ENCODE results near the gene AP5S1. TPM values are rescaled to one million over a fixed set of nuclear protein-coding genes. Genes with fewer than 3 reads are reported as not detected.
A peak's percentile ranks its signal among the peaks of the same experiment; 100 is the strongest.

Gene AP5S1
- polyA plus RNA-seq, 1 donor (not counting 4 experiments of a cell fraction or from before 2014, with no cell fraction given), result 5.2 TPM

- H3K4me1 ChIP-seq (ENCODE audit: control insufficient read depth, extremely low read depth, insufficient read depth, low read length), result peaks cover 31% of the 10 kb centered on the region
- FAIRE-seq, result no peak
Observed at GRCh38 chr20:3786665-3787323, 33.6 kb upstream of the AP5S1 start, which contains the start of gene CENPB. Gene CENPB, minus strand, starts transcription at chr20:3786740. Its CDS starts 257 bp downstream, at chr20:3786483.

GRCh38 chr20:3787324-3788014, 32.9 kb upstream of the AP5S1 start:
- Histone ChIP-seq H3K9me3 (ENCODE audit: control insufficient read depth, low read depth, low read length) (no peaks in the 10 kb centered on the region), H3K27me3 (ENCODE audit: control insufficient read depth, extremely low read depth, insufficient read depth, low read length) (no peaks in the 10 kb centered on the region), H3K36me3 (ENCODE audit: control insufficient read depth in 2 of 2, extremely low read depth in 1 of 2, insufficient read depth in 2 of 2, low read length in 2 of 2) (peaks cover 0 to 9% of the 10 kb centered on the region in 2 experiments), H3K79me2 (ENCODE audit: control insufficient read depth, insufficient read depth, low read length) (peaks cover 31% of the 10 kb centered on the region), H2AFZ (ENCODE audit: control insufficient read depth, low read length) (no peak overlapping the region), H3K27ac (ENCODE audit: control insufficient read depth, insufficient read depth, low read length) (no peak overlapping the region), H3K4me3 (ENCODE audit: control insufficient read depth in 2 of 3, extremely low read depth in 1 of 3, insufficient read depth in 2 of 3, low read depth in 1 of 3, low read length in 3 of 3) (peak overlapping the region in 2 of 3 experiments; percentile 3 to 5), H4K20me1 (ENCODE audit: control insufficient read depth, extremely low read depth, insufficient read depth, low read length) (peaks cover 17% of the 10 kb centered on the region), H3K4me1 (ENCODE audit: control insufficient read depth, extremely low read depth, insufficient read depth, low read length) (peaks cover 28% of the 10 kb centered on the region), H3K4me2 (ENCODE audit: control insufficient read depth, extremely low read depth, insufficient read depth, low read depth, low read length) (peak overlapping the region; percentile 26), H3K9ac (ENCODE audit: control insufficient read depth, extremely low read depth, insufficient read depth, low read length) (no peak overlapping the region), H3K9me1 (ENCODE audit: control insufficient read depth, extremely low read depth, insufficient read depth, low read length) (peaks cover 4% of the 10 kb centered on the region)
- TF ChIP-seq EZH2 (IDR thresholded peaks at IDR 0.05; ENCODE audit: low read length), result no peak
- TF ChIP-seq CTCF (optimal IDR thresholded peaks at IDR 0.05 in 1 of 3, IDR thresholded peaks at IDR 0.05 in 1 of 3, conservative IDR thresholded peaks at IDR 0.05 in 1 of 3; ENCODE audit: extremely low read depth in 1 of 3, insufficient read depth in 2 of 3, low read length in 3 of 3), result no peak
- dilution Hi-C loops (cut with MboI; ENCODE audit: extremely low pct_ligation_motif_present, low sequenced_read_pairs), result no loop called here
- DNase-seq (ENCODE audit: low read depth, low spot score), result no peak
- FAIRE-seq, result no peak

More at GRCh38 chr20:3786665-3787323, 33.6 kb upstream of the AP5S1 start, which contains the start of gene CENPB:
- peak within 1 kb of the TSS; percentile 91 for H3K4me2 ChIP-seq (ENCODE audit: control insufficient read depth, extremely low read depth, insufficient read depth, low read depth, low read length)
- H3K9ac ChIP-seq (ENCODE audit: control insufficient read depth, extremely low read depth, insufficient read depth, low read length), result peak within 1 kb of the TSS; percentile 77
- peak; percentile 44 to 94 (median 55) for TF ChIP-seq CTCF (optimal IDR thresholded peaks at IDR 0.05 in 1 of 3, IDR thresholded peaks at IDR 0.05 in 1 of 3, conservative IDR thresholded peaks at IDR 0.05 in 1 of 3; ENCODE audit: extremely low read depth in 1 of 3, insufficient read depth in 2 of 3, low read length in 3 of 3)
- no peak for TF ChIP-seq EZH2 (IDR thresholded peaks at IDR 0.05; ENCODE audit: low read length)
- no peaks in the 10 kb centered on the region for H3K27me3 ChIP-seq (ENCODE audit: control insufficient read depth, extremely low read depth, insufficient read depth, low read length)
- peak within 1 kb of the TSS; percentile 40 for H3K27ac ChIP-seq (ENCODE audit: control insufficient read depth, insufficient read depth, low read length)
- H3K79me2 ChIP-seq (ENCODE audit: control insufficient read depth, insufficient read depth, low read length), result peaks cover 31% of the 10 kb centered on the region
- H3K36me3 ChIP-seq (ENCODE audit: control insufficient read depth in 2 of 2, extremely low read depth in 1 of 2, insufficient read depth in 2 of 2, low read length in 2 of 2), result peaks cover 0 to 9% of the 10 kb centered on the region in 2 experiments
- dilution Hi-C loops (cut with MboI; ENCODE audit: extremely low pct_ligation_motif_present, low sequenced_read_pairs), result no loop called here
- DNase-seq (ENCODE audit: low read depth, low spot score), result no peak
- peak within 1 kb of the TSS; percentile 52 for H2AFZ ChIP-seq (ENCODE audit: control insufficient read depth, low read length)
- peak within 1 kb of the TSS; percentile 43 to 77 (median 75) for H3K4me3 ChIP-seq (ENCODE audit: control insufficient read depth in 2 of 3, extremely low read depth in 1 of 3, insufficient read depth in 2 of 3, low read depth in 1 of 3, low read length in 3 of 3)
- H3K9me1 ChIP-seq (ENCODE audit: control insufficient read depth, extremely low read depth, insufficient read depth, low read length), result peaks cover 4% of the 10 kb centered on the region
- no peaks in the 10 kb centered on the region for H3K9me3 ChIP-seq (ENCODE audit: control insufficient read depth, low read depth, low read length)
- H4K20me1 ChIP-seq (ENCODE audit: control insufficient read depth, extremely low read depth, insufficient read depth, low read length), result peaks cover 21% of the 10 kb centered on the region
